ENCODE results near the gene DIS3L2.

Gene DIS3L2

GRCh38 chr2:232345251-232345650, 383.7 kb downstream of the DIS3L2 start:
- no peaks in the 10 kb centered on the region for H4K20me1 ChIP-seq (ENCODE audit: insufficient read depth, low read length)
- no peaks in the 10 kb centered on the region for H3K9me3 ChIP-seq (ENCODE audit: low read length)

GRCh38 chr2:232347369-232347768, 385.9 kb downstream of the DIS3L2 start:
- H3K79me2 ChIP-seq (ENCODE audit: insufficient read depth, low read length): no peaks in the 10 kb centered on the region
- H3K36me3 ChIP-seq (ENCODE audit: insufficient read depth, low read length): no peaks in the 10 kb centered on the region
- H3K27me3 ChIP-seq (ENCODE audit: insufficient read depth, low read length): 0 out of 2 replicates have a peak, but pooled peaks cover 4% of the 10 kb centered on the region
- H3K4me3 ChIP-seq (ENCODE audit: low read depth, low read length, poor library complexity, severe bottlenecking): no peak overlapping the region
- no peak overlapping the region for H3K27ac ChIP-seq (ENCODE audit: low read depth, low read length, poor library complexity, severe bottlenecking)
- no peak overlapping the region for H3K9ac ChIP-seq (ENCODE audit: low read length)
- no peaks in the 10 kb centered on the region for H3K9me3 ChIP-seq (ENCODE audit: low read length)
- H3K4me2 ChIP-seq (ENCODE audit: low read length): no peak overlapping the region
- H3K9me2 ChIP-seq (ENCODE audit: low read depth, low read length): no peaks in the 10 kb centered on the region
- no peaks in the 10 kb centered on the region for H3F3A ChIP-seq (ENCODE audit: insufficient read depth, low read length)
- no peak for TF ChIP-seq EZH2 (IDR thresholded peaks at IDR 0.05; ENCODE audit: borderline replicate concordance, low read length)
- no peak for TF ChIP-seq CTCF (IDR thresholded peaks at IDR 0.05; ENCODE audit: low read length)
- no peaks in the 10 kb centered on the region for H3K4me1 ChIP-seq (ENCODE audit: insufficient read depth, low read length, severe bottlenecking)
- no peaks in the 10 kb centered on the region for H4K20me1 ChIP-seq (ENCODE audit: insufficient read depth, low read length)
- H2AFZ ChIP-seq (ENCODE audit: low read length): no peak overlapping the region

More at GRCh38 chr2:232345251-232345650, 383.7 kb downstream of the DIS3L2 start:
- no peak overlapping the region for H3K4me2 ChIP-seq (ENCODE audit: low read length)
- H3K4me1 ChIP-seq (ENCODE audit: insufficient read depth, low read length, severe bottlenecking): no peaks in the 10 kb centered on the region
- TF ChIP-seq CTCF (IDR thresholded peaks at IDR 0.05; ENCODE audit: low read length) (no peak), EZH2 (IDR thresholded peaks at IDR 0.05; ENCODE audit: borderline replicate concordance, low read length) (no peak)
- H3K9me2 ChIP-seq (ENCODE audit: low read depth, low read length): no peaks in the 10 kb centered on the region
- H3K79me2 ChIP-seq (ENCODE audit: insufficient read depth, low read length): no peaks in the 10 kb centered on the region
- no peaks in the 10 kb centered on the region for H3K36me3 ChIP-seq (ENCODE audit: insufficient read depth, low read length)
- H3K4me3 ChIP-seq (ENCODE audit: low read depth, low read length, poor library complexity, severe bottlenecking): no peak overlapping the region
- 0 out of 2 replicates have a peak, but pooled peaks cover 4% of the 10 kb centered on the region for H3K27me3 ChIP-seq (ENCODE audit: insufficient read depth, low read length)
- H3F3A ChIP-seq (ENCODE audit: insufficient read depth, low read length): no peaks in the 10 kb centered on the region
- no peak overlapping the region for H2AFZ ChIP-seq (ENCODE audit: low read length)
- no peak overlapping the region for H3K27ac ChIP-seq (ENCODE audit: low read depth, low read length, poor library complexity, severe bottlenecking)
- H3K9ac ChIP-seq (ENCODE audit: low read length): no peak overlapping the region

DNA sequence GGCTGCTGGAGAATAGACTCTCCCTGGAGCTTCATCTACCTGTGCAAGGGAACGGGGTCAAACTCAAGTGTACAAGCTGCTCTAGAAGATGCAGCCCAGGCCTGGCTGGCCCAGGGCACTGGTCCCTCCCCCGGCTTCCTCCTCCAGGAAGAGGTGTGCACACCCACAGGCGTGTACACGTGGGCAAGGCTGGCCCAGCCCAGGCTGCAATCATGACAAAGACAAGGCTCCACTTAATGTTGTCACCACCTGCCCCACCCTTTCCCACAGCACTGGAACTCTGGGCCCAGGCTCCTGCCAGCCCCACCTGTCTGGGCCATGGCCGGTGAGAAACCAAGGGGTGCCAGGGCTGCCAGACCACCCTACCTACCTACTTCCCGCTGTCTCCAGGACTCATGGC, 387.4 kb downstream of the DIS3L2 start:
- no peaks in the 10 kb centered on the region for H3K9me2 ChIP-seq (ENCODE audit: low read depth, low read length)
- no peaks in the 10 kb centered on the region for H3K36me3 ChIP-seq (ENCODE audit: insufficient read depth, low read length)
- H3K4me2 ChIP-seq (ENCODE audit: low read length): no peak overlapping the region
- no peaks in the 10 kb centered on the region for H3K79me2 ChIP-seq (ENCODE audit: insufficient read depth, low read length)
- no peak overlapping the region for H2AFZ ChIP-seq (ENCODE audit: low read length)
- no peaks in the 10 kb centered on the region for H3K9me3 ChIP-seq (ENCODE audit: low read length)
- TF ChIP-seq EZH2 (IDR thresholded peaks at IDR 0.05; ENCODE audit: borderline replicate concordance, low read length) (no peak), CTCF (IDR thresholded peaks at IDR 0.05; ENCODE audit: low read length) (no peak)
- H3K9ac ChIP-seq (ENCODE audit: low read length): no peak overlapping the region
- no peaks in the 10 kb centered on the region for H4K20me1 ChIP-seq (ENCODE audit: insufficient read depth, low read length)
- H3K4me1 ChIP-seq (ENCODE audit: insufficient read depth, low read length, severe bottlenecking): no peaks in the 10 kb centered on the region
- H3K27ac ChIP-seq (ENCODE audit: low read depth, low read length, poor library complexity, severe bottlenecking): no peak overlapping the region
- H3K4me3 ChIP-seq (ENCODE audit: low read depth, low read length, poor library complexity, severe bottlenecking): no peak overlapping the region
- 0 out of 2 replicates have a peak, but pooled peaks cover 4% of the 10 kb centered on the region for H3K27me3 ChIP-seq (ENCODE audit: insufficient read depth, low read length)
- H3F3A ChIP-seq (ENCODE audit: insufficient read depth, low read length): no peaks in the 10 kb centered on the region

Measured in OCI-LY1 (cell line).